PFSK-1 (cell line): Measurements from ENCODE around the gene FSCN2.

Experiments used
- FOXP2 ChIP-seq: optimal IDR thresholded peaks from 2 replicates; pipeline ENCODE3; 2011; ENCODE audit warnings: borderline replicate concordance, control low read depth, inconsistent platforms; ENCODE audit not compliant: insufficient read depth; ENCODE audit errors: extremely low read length, extremely low read depth
- POLR2AphosphoS5 ChIP-seq: IDR thresholded peaks from 2 replicates; pipeline ENCODE4 v1.6.1; 2012; ENCODE audit warnings: low read depth, mild to moderate bottlenecking, control low read depth, low read length, moderate library complexity
- REST ChIP-seq, 2 experiments: IDR thresholded peaks; 2 replicates each; pipeline versions ENCODE4 v1.6.1 to v1.8.0; 2011 to 2012; ENCODE audit warnings: low read depth in 2 of 2, low read length in 2 of 2, control low read depth in 1 of 2, inconsistent platforms in 1 of 2, mild to moderate bottlenecking in 1 of 2, moderate library complexity in 1 of 2; ENCODE audit not compliant: insufficient read depth in 1 of 2
- SIN3A ChIP-seq: IDR thresholded peaks from 2 replicates; pipeline ENCODE4 v1.6.1; 2012; ENCODE audit warnings: mild to moderate bottlenecking, low read length, moderate library complexity, borderline replicate concordance; ENCODE audit not compliant: insufficient read depth
- TAF1 ChIP-seq: IDR thresholded peaks from 2 replicates; pipeline ENCODE4 v1.6.1; 2012; ENCODE audit warnings: low read length, control low read depth, borderline replicate concordance; ENCODE audit not compliant: insufficient read depth

The FSCN2 gene

GRCh38 chr17:81556175-81556691 is 28.1 kb downstream of the FSCN2 start:
- no peak for TF ChIP-seq REST (IDR thresholded peaks at IDR 0.05; ENCODE audit: insufficient read depth in 1 of 2, low read depth in 2 of 2, low read length in 2 of 2)
- no peak for TF ChIP-seq TAF1
- TF ChIP-seq POLR2AphosphoS5, result no peak
- TF ChIP-seq SIN3A, result no peak
- no peak for TF ChIP-seq FOXP2

GRCh38 chr17:81556863-81557262 is 28.7 kb downstream of the FSCN2 start:
- no peak; the same call in 1 of the 2 replicates for TF ChIP-seq POLR2AphosphoS5
- TF ChIP-seq REST (IDR thresholded peaks at IDR 0.05; ENCODE audit: insufficient read depth in 1 of 2, low read depth in 2 of 2, low read length in 2 of 2), result no peak
- no peak for TF ChIP-seq SIN3A
- TF ChIP-seq TAF1, result no peak
- no peak for TF ChIP-seq FOXP2

GRCh38 chr17:81557276-81558114 is 29.3 kb downstream of the FSCN2 start:
- TF ChIP-seq REST (IDR thresholded peaks at IDR 0.05; ENCODE audit: insufficient read depth in 1 of 2, low read depth in 2 of 2, low read length in 2 of 2) (no peak), SIN3A (no peak), TAF1 (no peak), POLR2AphosphoS5 (no peak), FOXP2 (no peak)

- TF ChIP-seq SIN3A (no peak), FOXP2 (no peak)
Observed at GRCh38 chr17:81558115-81558468, 29.9 kb downstream of the FSCN2 start.

GRCh38 chr17:81558941-81559806 is 31.0 kb downstream of the FSCN2 start:
- TF ChIP-seq SIN3A (no peak), POLR2AphosphoS5 (no peak), FOXP2 (no peak), TAF1 (no peak), REST (IDR thresholded peaks at IDR 0.05; ENCODE audit: insufficient read depth in 1 of 2, low read depth in 2 of 2, low read length in 2 of 2) (no peak)
